ENCODE measurements around the gene CPT1B.
A peak's percentile ranks its signal among the peaks of the same experiment; 100 is the strongest.

Gene CPT1B

DNA sequence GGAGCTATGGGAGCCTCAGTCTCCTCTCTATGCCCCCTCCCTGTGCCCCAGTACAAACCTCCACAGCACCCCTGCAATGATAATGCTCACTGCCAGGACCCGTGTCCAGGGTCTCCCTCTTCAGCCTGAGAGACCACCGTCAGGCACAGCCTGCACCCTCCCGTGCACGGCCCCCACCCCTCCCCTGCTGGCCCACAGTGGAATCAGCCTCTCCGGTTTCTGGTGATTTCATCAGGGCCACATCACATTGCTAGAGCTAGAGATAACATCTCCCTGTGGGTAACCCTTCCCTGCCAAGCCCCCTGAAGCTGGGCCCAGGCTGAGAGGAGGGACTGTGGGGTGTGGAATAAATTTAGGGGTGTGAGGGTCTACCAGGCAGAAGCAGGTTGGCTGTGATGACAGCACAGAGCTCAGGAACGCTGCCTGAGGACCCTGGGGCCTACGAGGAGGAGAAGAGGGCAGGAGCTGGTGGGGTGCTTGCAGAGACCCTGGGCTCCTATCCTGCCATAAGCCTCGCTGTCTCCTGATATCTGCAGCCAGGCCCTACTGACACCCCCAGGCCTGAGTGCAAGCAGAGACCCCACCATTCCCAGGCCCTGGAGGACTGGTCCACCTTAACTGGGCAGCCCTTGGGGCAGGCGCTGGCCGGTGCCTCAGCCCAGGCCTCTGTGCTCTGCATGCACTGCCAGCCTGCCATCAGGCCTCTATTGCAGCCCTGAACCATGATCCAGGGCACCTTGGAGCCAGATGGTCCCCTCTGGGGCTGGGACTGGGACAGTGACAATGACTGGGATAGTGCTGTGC lies 32.5 kb downstream of the CPT1B start, which contains the start of gene KLHDC7B:
Gene KLHDC7B, plus strand, starts transcription at position 378 of the 804 bp plus-strand sequence. Its CDS starts 345 bp downstream, at position 723.
- no peak for DNase-seq (ENCODE audit: low spot score)

DNA sequence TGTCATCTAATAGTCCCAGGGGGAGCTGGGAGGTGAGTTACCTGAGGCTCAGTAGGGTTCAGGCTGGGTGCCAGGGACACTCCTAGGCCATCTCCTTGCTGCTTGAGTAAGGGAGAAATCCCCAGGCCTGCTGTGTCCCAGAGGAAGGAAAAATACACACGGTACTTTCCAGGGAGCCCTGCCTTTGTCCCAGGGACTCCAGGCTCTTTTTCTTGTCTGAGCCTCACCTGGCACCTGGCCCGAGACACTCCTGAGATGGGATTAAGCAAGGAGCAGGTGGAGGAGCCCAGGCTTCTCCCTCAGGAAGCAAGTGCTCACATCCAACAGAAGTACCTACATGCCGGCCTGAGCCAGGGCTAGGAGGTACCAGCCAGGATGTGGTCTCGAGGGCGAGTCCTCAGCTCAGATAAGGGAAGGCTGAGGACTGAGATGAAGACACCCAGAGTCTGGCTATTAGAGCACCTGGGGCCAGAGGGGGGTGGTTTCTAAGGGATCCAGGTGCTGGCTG lies 33.4 kb downstream of the CPT1B start:
- DNase-seq (ENCODE audit: low spot score): no peak

DNA sequence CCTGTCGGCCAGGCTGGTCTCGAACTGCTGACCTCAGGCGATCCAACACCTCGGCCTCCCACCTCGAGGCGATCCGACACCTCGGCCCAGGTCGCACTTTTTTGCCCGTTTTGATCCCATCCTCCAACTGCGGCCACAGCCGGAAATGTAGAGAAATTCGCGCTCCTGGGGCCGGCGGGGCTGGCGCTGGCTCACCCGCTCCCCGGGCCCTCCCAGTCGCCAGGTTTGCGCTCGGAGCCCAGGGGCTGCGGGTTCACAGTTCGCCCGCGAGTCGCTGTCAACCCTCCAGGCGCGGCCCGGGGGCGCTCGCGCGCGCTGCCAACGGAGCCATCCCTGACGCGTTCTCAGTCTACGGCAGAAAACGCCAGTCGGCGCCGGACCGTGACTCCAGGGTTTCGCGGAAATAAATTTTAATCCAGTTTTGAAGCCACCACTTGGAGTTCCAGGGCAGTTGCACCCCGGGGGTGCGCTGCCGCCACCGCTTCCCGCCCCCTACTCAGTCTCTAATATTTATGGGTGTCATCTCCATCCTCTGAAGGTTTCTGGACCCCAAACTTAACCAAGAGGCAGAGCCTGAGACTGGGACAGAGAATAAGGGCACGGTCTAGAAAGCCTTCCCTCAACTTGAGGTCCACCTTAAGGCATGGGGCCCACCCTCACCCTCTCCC lies 34.0 kb downstream of the CPT1B start:
- peak; percentile 83 for DNase-seq (ENCODE audit: low spot score)

DNA sequence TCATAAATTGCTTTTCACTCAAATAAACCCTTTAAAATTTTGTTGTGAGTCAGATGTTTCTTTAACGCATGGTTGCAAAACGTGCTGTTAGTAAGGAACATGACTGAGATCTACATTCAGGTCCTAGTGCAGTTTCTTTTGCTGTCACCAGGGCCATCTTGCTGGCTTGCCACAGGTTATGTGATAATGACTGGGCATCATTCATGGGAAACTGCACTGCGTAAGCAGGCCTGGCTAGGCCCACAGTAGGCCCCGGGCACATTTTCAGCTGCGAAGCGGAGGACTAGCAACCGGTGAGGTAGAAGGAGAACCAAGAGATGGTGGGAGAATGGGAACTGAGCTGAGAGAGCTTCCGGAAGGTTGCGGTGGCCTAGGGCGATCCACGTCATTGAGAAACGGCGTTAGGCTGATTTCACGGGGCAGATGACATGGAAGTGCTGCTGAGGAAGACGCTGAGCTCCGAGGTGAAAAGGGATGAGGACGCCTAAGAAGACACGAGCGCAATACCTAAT lies 35.8 kb downstream of the CPT1B start:
- peak; percentile 64 for DNase-seq (ENCODE audit: low spot score)

DNA sequence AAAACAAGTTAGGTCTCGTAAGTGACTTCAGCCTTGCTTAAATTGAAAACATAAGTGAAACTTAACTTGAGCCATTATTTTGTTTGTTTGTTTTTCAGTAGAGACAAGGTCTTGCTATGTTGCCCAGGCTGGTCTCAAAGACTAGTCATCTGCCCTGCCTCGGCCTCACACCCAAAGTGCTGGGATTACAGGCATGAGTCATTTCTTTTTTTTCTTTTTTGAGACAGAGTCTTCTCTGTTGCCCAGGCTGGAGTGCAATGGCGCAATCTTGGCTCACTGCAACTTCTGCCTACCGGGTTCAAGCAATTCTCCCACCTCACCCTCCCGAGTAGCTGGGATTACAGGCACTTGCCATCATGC lies 36.6 kb downstream of the CPT1B start:
- DNase-seq (ENCODE audit: low spot score): peak; percentile 43

DNA sequence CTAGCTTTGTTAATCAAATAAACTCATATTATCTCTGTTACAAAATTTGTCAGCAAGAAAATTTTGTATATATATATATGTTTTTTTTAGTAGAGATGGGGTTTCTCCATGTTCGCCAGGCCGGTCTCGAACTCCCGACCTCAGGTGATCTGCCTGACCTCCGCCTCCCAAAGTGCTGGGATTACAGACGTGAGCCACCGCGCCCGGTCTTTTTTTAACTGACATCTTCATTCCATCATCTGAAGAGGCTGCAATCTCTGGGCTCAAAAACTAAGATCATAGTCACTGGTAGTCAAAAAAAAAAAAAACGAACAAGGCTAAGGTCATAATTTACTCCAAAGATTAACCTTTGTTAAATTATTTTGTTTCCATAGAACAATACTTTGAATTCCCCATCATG lies 37.8 kb downstream of the CPT1B start:
- no peak for DNase-seq (ENCODE audit: low spot score)

DNA sequence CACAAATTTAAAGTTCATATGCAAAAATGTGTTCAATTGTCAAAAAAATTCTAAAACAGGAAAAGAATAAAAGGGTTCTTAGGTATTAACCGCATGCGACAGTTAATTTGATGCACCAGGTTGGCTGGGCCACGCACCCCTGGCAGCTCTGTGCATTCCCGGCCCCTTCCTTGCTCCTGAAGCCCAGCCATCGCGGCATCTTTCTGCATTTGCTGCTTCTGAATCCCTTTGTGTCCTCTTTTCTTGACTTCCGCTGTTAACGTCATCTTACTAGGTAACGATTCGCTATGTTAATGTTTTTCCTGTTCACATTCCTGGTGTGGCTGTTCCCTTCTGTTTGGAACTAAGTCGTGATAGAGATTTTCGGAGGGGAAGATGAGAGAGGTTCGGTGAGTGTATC lies 40.5 kb downstream of the CPT1B start:
- DNase-seq (ENCODE audit: low spot score): no peak

DNA sequence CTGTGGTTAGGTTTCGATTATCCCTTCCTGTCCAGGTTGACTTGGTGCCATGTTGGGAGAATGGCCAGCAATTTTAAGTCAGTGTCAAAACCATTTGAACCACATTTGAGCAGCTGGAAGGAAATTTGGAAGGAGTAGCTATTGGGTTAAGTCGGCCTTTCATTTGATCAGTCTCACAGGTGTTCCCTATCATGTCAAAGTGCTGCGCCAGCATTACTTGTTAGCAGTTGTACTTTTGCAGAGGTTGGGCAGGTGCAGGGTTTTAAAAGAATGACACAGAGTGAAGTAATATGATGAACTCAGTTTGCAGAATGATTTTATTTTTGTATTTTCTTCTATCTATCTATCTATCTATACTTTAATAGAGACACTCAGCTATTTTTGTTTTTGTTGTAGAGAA lies 42.0 kb downstream of the CPT1B start:
- DNase-seq (ENCODE audit: low spot score): peak; percentile 31

DNA sequence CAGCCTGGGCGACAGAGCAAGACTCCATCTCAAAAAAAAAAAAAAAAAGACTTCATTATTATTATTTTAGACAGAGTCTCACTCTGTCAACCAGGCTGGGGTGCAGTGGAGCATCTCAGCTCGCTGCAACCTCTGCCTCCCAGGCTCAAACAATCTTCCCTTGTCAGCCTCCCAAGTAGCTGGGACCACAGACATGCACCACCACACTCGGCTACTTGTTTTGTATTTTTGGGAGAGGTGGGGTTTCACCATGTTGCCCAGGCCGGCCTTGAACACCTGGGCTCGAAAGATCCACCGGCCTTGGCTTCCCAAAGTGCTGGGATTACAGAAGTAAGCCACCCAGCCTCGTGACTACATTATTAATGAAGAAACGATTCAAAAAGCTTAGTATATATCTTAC lies 43.1 kb downstream of the CPT1B start:
- DNase-seq (ENCODE audit: low spot score): peak; percentile 65

DNA sequence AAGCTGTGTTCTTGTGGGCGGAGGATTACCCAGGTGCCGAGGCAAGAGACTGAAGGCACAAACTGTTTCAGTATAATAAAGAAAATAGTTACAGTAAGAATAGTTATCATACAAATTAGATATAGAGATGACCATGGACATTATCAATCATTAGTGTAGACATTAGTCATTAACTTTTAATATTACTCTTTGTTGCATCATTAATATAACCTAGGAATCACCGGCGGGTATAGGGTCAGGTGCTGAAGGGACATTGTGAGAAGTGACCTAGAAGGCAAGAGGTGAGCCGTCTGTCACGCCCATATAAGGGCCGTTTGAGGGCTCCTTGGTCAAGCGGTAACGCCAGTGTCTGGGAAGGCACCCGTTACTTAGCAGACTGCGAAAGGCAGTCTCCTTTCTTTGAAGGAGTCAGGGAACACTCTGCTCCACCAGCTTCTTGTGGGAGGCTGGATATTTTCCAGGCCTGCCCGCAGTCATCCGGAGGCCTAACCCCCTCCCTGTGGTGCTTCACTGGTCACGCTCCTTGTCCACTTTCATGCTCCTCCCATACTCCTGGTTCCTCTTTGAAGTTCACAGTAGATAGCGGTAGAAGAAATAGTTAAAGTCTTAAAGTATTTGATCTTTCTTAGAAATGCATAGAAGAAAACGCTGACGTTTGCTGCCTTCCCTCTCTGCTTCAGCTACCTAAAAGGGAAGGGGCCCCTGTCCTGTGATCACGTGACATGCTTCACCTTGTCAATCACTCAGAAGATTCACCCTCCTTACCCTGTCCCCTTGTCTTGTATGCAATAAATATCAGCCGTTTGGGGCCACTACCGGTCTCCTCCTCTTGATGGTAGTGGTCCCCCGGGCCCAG lies 44.1 kb downstream of the CPT1B start:
- DNase-seq (ENCODE audit: low spot score): peak; percentile 77

DNA sequence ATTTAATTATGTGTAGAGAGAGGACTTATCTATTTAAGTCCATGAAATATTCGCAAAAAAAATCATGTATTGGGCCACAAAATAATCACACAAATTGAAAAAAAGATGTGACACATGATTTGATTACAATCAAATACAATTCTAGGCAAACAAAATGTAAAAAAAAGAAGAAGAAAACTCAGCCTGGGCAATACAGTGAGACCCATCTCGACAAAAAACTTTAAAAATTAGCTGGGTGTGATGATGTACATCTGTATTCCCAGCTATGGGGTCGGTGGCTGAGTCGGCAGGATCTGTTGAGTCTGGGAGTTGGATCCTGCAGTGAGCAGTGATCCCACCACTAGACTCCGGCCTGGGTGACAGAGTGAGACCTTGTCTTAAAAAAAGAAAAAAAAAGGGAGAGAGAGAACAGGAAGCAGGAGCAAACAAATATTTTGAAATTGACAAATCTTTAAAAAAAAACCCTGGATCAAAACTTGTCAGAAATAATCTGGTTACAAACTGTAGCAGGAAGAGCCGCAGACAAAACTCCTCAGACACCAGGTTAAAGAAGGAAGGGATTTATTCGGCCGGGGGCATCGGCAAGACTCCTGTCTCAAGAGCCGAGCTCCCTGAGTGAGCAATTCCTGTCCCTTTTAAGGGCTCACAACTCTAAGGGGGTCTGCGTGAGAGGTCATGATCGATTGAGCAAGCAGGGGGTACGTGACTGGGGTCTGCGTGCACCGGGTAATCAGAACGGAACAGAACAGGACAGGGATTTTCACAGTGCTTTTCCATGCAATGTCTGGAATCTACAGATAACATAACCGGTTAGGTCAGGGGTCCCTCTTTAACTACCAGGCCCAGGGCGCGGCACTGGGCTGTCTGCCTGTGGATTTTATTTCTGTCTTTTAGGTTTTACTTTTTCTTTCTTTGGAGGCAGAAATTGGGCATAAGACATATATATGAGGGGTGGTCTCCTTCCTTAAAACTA lies 45.1 kb downstream of the CPT1B start:
- DNase-seq (ENCODE audit: low spot score): no peak

DNA sequence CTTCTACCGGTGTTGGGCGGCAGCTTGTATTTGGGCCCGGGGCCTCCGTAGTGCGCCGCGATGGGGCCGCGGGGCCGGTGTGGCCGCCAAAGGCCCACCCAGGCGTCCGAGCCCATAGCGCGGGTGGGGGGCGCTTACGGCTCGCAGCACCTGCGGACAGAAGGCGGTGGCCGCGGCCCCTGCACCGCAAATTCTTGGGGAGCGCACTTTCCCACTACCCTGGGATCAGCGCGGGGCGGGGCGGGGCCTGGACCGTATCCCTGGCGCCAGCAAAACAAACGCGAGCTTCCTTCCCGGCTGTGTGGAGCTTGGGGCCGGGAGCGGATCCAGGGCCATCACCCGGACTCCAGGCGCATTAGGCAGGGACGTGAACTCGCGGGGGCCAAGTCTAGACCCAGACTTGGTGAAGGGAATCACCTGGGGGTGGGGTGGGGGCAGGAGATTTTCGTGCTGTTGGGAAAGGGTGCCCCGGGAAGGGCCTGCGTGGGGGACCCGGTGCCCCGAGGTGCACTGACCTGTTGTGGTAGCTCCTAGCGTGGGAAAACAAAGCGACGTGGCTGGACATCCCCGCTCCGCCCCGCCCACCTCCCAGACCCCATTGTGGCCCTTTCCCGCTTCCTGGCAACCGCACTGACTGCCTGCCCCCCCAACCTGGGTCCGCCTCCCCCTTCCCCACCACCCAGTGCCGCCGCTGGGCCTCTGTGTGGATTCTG lies 46.1 kb downstream of the CPT1B start:
- no peak for DNase-seq (ENCODE audit: low spot score)

DNA sequence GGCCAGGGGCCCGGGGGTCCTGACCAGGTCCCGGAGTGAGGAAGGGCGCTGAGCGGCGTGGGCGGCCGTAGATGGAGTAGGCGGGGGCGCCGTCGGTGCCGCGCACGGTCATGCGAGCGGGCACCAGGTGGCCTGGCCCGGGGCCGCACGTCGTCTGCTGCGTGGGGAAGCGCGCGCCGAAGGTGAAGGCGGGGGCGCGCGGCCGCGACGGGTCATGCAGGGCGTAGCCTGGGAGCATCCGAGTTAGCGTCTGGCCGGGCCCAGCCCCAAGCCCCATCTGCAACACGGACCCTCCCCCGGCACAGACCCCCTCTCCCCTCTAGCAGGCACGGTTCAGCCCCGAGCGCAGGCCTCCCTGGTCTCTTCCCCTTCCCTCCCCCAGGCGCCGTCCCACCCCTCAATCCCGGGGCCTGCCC lies 46.7 kb downstream of the CPT1B start:
- peak; percentile 70 for DNase-seq (ENCODE audit: low spot score)

DNA sequence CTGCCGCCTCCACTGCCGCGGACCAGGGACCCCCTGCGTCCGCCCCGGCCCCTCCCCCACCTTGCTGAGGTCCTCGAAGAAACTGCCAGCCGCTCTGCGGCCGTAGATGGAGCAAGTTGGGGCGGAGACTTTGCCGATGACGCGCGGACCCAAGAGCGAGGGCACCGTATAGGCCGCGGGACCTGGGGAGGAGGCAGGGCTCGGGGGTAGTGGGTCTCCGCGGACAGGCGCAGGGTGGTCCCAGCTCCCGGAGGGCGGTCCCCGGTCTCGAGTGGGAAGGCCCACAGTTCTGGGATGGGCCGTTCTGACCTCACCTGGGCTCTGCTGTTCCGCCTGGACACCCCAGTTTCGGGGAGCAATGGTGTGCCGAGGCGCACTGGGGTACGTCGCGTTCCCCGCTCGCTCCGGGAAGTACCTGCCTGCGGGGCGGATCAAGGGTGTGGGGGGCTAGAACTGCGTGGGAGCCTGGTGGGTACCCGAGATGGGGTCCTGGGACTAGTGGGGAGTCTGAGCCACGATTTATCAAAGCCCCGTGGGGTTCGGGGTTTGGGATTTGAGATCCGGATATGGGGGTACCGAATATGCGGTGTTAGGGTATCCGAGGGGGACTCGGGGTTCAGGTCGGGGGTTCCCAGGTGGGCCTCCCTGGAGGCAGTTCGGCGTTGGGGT lies 47.2 kb downstream of the CPT1B start:
- peak; percentile 90 for DNase-seq (ENCODE audit: low spot score)

DNA sequence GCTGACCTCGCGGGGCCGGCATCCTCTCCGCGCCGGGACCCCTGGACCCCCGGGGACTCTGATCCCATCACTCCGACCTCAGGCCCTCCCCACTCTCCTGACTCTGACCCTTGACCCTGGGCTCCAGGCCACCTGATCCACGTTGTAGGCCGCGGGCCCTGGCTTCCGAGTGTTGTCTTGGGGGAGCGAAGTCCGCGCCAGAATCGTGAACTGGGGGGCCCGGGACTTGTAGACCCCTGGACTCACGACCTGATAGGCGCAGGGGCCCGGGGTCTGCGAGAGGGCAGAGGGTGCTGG lies 47.7 kb downstream of the CPT1B start:
- DNase-seq (ENCODE audit: low spot score): no peak

DNA sequence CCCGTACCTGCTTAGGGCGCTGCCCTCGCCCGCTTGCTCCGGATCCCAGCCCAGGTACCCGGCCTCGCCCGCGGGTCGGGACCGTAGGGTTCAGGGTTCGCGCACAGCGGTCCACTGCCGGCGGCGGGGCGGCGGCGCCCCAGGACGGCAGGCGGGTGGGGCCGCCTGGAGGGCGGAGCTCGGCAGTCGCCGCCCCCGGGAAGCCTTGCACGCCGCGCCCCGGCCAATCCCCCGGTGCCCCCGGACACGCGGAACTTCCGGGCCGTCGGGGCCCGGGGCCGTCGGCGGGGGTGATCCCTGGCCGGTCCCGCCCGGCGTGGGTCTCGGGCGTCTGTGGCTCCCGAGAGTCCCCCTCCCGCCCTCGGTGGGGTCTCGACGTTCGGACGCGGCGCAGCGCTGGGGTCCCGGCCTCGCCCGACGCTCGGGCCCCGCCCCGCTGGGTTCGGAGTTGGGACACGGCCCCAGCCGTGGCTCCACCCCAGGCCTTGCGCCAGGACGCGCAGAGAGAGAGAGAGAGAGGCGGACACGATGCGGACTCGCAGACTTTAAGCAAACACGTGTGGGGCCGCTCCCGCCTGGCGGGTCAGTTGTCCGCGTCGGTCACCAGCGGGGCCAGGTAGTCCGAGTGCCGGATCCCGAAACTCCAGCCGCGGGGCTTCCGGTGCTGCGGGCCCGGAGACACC lies 48.2 kb downstream of the CPT1B start, which contains the start of gene TYMP:
Gene TYMP, minus strand, starts transcription at position 116 of the 683 bp plus-strand sequence. CDS start 303 bp downstream, outside the sequence.
- peak; percentile 73 for DNase-seq (ENCODE audit: low spot score)

DNA sequence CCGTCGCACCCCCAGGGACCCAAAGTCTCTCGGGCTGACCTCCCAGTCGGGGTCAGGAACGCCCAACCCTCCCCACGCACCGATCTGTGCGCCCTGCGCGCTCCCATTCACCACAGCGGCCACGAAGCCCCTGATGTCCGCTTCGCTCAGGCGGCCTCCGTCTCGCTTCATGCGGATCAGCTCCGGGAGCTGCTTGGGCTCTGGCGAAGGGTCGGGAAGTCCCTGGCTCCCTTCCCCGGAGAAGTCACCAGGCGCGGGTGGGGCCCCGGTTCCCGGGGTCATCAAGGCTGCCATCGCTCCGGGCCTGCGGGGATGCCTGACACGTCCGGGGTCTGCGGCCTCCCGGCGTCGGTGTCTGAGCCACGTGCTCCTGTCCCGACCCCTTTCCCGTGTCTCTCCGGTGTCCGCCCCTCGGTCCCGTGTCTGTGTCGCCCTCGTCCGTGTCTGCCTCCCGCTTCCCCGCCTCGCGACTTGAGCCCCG lies 48.8 kb downstream of the CPT1B start:
- no peak for DNase-seq (ENCODE audit: low spot score)

DNA sequence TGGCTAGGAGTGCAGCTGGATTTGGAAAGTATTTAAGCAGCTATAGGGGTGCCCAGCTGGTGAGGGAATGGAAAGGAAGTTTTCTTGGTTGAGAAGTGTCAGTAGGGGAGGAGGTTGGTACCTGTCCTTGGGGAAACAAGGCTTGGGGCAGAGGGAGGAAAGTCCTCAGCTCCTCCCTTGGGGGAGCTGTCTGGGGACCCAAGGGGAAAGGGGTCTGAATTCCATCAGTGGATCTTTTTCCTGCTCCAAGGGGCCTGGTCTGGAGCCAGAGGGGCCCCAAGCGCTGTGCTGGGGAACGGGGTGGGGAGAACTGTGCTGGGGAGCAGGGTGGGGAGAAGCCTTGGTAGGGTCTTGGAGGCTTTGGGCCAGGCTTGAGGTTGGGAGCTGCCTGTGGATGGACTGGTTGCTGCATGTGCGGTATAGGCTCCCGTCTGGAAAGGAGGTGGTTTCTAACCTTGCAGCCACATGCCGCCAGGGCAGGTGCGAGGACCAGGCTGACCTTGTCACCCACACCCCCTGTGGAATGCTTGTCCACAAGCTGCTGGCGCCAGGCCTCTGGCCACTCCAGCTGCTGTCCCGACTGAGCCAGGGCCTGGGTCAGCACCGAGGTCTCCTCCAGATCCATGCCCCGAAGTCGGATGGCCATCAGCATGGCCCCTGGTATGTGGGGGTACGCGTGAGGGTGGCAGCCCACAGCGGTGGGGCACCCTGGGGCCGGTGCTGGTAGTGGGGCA lies 49.4 kb downstream of the CPT1B start:
- DNase-seq (ENCODE audit: low spot score): no peak
